Activated CD8-positive, alpha-beta memory T cell treated with anti-CD3 and anti-CD28 coated beads, Interleukin-2, amount 50 U/mL, for 24 hours (primary cell): ENCODE measurements around the gene NHSL2.
A peak's percentile ranks its signal among the peaks of the same experiment; 100 is the strongest.

ENCODE experiments used
- DNase-seq: peaks from one replicate; pipeline ENCODE4 v3.0.0-alpha.2; 2020; ENCODE audit errors: extremely low read depth

Gene NHSL2

GRCh38 chrX:72071213-72071612 lies 160.6 kb downstream of the NHSL2 start:
- no peak for DNase-seq

GRCh38 chrX:72073633-72074032 lies 163.0 kb downstream of the NHSL2 start:
- DNase-seq = no peak

GRCh38 chrX:72078411-72078810 lies 167.8 kb downstream of the NHSL2 start:
- no peak for DNase-seq

DNA sequence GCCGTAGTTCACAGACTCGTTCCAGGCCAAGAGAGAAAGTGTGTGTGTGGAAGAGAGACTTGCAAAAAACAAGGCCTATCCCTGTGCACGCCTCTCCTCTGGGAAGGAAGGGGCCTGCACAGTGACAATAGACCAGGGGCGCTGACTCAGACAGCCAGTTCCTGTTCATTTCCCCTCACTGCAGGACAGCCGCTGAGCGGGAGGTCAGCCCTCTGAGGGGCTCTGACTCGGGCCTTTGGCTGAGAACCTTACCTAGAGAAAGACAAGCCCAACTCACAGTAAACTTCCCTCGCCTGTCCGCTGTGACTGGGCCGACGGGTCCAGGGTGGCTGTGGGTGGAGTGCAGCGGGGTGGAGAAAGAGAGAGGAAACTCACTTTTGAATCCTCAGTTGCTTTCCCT lies 169.0 kb downstream of the NHSL2 start:
- DNase-seq = no peak

DNA sequence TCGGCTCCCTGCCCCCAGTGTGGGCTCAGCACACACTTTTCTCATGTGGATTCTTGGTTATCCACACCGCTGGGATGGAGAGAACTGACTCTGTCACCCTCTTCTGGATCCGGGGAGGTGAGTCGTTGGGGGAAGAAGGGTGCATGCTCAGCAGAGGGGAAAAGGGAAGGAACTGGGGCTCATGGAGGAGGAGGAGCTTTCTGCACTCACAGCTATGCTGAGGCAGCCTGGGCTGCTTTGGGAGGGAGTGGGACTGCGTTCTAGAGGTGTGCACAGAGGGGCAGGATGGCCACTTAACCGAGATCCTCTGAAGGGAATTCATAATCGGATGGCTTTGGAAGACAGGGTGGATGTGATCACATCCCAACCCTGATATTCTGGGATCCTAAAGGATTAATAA lies 169.5 kb downstream of the NHSL2 start:
- no peak for DNase-seq

- DNase-seq = no peak
Measured at GRCh38 chrX:72080800-72081199, 170.2 kb downstream of the NHSL2 start.

- DNase-seq = no peak
Measured at GRCh38 chrX:72081605-72082320, 171.1 kb downstream of the NHSL2 start.

DNA sequence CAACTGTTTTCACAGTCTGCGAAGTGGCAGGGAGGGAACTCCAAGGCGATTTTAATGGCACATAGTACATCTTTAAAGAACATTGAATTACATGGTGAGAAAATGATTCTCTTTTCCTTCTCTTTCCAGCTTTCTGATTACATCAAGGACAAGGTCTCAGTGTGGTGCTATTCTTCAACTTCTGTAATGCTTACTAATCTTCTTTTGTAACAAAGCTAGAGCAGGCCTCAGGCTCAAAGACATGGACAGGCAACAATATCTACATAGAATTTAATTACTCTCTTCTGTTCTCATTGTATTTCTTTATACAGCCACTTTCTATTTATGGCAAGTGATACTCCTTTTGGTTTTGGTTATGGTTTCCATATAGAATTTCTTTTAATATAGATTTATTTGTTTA lies 172.6 kb downstream of the NHSL2 start:
- DNase-seq = no peak

DNA sequence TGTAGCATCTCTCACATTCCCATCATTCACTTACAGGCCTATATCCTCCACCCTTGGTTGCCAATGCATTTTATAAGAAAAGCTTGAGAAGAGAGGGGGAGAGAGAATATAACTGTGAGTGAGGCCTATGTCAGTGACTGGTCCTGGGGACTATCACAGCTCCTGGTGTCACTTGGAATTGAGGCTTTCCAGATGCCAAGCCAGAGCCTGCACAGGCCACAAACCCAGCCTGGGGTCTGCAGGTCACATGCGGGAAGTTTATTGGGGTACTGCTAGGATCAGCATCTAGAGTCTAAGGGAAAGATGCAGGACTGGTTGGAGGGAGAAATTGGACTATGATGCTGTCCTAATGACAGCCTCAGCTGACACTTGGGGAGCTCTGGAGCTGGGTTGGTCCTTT lies 173.5 kb downstream of the NHSL2 start:
- DNase-seq = no peak

- DNase-seq = no peak
Measured at GRCh38 chrX:72086995-72087394, 176.3 kb downstream of the NHSL2 start.

- no peak for DNase-seq
Measured at GRCh38 chrX:72088761-72089160, 178.1 kb downstream of the NHSL2 start.

DNA sequence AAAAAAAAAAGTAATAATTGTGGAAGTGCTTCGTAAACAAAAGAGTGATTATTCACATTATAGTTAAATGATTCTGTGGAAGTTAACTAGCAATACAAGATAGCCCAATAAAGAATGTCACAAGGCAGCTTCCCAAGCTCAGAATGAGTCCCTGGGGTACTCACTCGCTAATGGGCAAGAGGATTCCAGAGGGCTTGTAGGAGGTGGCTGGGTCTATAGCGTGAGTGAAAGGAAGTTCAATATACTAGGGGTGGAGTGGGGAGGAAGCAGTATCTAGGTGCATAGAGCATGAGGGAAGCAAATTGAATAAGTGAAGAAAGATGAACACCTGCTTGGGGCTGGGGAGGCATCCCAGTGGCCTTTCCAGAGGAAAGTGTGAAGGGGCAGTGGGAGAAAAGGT lies 178.6 kb downstream of the NHSL2 start:
- DNase-seq = no peak

DNA sequence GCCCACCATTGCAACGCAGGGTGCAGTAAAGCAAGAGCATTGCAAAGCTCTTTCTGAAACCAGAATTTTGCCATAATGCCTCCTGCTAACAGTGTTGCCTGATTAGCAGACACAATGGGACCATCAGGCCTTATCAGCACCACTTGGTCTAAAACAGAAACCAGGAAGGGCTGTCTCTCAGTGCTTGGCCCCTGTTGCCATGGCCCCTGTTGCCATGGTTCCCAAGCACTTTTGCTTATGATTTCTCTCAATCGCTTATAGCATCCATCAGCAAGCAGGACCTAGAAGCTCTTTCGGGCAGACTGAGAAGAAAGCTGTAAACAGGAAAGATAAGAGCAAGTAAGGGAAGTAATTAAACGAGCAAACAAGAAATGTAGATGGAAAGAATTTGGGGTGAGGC lies 184.2 kb downstream of the NHSL2 start:
- peak; percentile 12 for DNase-seq

- DNase-seq = no peak
Measured at GRCh38 chrX:72095370-72095769, 184.7 kb downstream of the NHSL2 start.

GRCh38 chrX:72097098-72097497 lies 186.5 kb downstream of the NHSL2 start:
- no peak for DNase-seq

DNA sequence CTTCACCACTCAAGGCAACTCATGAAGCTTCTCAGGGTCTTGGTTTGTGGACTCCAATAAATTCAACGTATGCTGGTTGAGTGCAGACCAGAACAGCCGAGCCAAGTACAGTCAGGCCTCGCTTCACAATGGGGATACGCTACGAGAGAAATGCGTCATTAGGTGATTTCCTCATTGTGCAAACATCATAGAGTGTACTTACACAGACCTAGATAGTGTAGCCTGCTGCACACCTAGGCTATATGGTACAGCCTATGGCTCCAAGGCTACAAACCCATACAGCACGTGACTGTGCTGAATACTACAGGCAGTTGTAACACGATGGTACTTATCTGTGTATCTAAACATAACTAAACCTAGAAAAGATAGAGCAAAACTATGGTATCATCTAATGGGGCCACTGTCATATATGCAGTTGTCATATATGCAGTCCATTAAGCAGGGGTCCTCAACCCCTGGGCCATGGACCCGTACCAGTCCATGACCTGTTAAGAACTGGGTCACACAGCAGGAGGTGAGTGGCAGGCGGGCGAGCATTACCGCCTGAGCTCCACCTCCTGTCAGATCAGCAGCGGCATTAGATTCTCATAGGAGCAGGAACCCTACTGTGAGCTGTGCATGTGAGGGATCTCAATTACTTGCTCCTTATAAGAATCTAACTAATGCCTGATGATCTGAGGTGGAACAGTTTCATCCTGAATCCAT lies 189.6 kb downstream of the NHSL2 start:
- DNase-seq = no peak

DNA sequence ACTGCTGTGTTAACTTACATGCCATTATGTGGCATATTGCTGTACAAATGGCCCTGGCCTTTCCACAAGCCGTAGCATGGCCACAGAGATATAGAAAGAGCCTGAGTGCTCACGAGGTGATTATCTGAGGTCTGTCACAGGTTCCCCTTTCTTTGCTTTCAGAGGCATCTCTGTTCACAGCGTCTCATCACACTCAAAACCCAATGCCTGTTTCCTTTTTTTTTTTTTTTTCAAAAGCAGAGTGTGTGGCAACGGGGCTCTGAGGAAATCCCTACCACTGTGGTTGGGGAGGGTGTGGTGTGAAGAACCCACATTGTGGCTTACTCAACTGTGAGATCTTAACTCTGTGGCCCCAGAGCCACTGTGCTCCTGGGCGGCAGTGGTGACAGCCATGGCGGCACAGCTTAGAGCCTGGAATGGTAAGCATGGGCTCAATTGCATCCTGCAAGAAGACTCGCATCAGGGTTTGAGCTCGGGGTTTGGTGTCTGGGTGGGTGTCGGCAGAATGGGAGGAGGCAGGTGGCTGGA lies 190.2 kb downstream of the NHSL2 start:
- DNase-seq = peak; percentile 48

DNA sequence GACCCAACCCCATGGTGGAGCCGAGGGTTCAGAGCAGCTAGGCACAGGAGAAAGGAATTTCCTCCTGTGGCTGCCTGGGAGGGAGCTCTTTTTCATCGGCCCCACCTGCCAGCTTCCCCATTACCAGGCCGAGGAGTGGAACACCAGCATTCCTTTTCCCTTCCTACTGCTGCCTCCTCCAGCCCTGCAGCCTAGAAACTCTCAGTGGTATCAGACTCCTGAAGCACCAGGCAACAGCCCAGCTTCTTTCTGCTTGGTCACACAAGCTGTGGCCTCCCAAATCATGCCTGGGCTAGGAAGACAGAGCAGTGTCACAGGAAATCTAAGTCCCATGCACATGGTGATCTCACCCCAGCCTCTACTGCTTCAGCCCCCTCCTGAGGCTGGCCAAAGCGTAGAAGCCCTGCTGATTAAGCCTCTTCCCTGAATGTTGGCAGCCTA lies 191.0 kb downstream of the NHSL2 start:
- no peak for DNase-seq

DNA sequence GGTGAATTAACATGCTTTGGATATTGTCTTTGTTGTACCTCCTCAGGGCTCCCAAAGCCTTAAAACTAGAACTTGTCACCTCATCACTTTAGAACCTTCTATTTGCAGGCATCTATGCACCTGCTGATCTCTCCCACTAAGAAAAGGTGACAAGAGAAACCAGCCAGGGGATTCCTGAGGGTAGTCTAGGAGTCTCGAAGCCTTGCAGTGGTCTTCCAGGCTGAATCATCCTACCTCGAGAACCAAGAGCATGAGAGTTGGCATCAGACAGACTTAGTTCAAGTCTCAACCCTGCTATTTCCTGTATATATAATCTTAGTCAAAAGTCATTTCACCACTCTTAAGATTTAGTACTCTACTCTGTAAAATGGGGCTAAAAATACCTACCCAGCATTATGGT lies 191.5 kb downstream of the NHSL2 start:
- DNase-seq = no peak

DNA sequence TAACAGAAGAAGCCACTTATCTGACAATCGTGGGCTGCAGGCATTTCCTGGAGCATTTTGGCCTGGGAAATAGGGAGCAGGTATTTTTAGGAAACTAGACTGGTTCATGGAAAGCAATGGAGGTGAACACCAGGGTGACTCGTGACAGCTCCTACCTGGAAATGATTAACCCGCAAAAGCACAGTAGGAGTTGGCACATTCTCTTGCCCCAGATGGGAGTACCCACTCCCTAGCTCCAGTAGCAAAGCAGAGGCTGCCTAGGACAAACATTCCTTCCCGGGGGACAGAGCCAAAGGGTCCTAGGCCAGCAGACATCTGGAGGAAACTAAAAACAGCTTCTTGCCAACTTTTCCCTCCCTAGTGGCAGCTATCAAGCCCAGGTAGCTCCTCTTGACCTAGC lies 192.1 kb downstream of the NHSL2 start:
- no peak for DNase-seq

GRCh38 chrX:72105436-72105835 lies 194.8 kb downstream of the NHSL2 start:
- DNase-seq = peak; percentile 5

DNA sequence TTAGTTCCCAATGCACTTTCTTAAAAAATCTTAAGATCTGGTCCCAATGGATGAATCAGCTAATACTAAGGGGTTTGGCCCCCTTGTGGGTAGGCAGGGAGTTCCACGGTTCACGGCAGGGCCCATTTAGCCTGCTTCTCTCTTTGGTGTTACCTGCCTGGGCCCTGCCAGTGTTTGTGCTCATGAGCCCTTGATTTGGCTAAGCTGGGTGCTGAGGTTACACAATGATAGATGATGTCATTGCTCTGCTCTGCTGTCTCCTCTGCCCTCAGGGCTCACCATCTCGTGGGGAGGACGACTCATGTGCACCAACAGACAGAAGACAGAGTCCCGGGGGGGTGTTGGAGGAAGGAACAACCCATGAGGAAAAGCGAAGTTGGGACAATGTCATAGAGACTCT lies 196.7 kb downstream of the NHSL2 start:
- DNase-seq = no peak

- no peak for DNase-seq
Measured at GRCh38 chrX:72107841-72108595, 197.4 kb downstream of the NHSL2 start.
